Measurements from ENCODE around the gene PRSS37. TPM values are rescaled to one million over a fixed set of nuclear protein-coding genes. Genes with fewer than 3 reads are reported as not detected.

Gene PRSS37
- total RNA-seq, 2 donors from 2014 or later: 0.51 TPM; not detected in 1

- H3K27me3 ChIP-seq (replicated peaks; ENCODE audit: insufficient read depth): no peaks in the 10 kb centered on the region
- intact Hi-C loops (cut with DNase I): no loop called here
- no peak overlapping the region for H3K4me3 ChIP-seq
- no peak for DNase-seq (ENCODE audit: low spot score)
- WGBS: 95% methylated on average over 2 of the region's 2 CpGs
- TF ChIP-seq POLR2AphosphoS5 (IDR thresholded peaks at IDR 0.05): no peak
- no peak for TF ChIP-seq POLR2A (IDR thresholded peaks at IDR 0.05)
- TF ChIP-seq CTCF (IDR thresholded peaks at IDR 0.05): no peak
- no peaks in the 10 kb centered on the region for H3K36me3 ChIP-seq
- H3K27ac ChIP-seq: no peak overlapping the region
- H3K4me1 ChIP-seq (replicated peaks): no peaks in the 10 kb centered on the region
- H3K9me3 ChIP-seq: no peaks in the 10 kb centered on the region
Measured at GRCh38 chr7:141866974-141867373, 25.7 kb upstream of the PRSS37 start.

GRCh38 chr7:141864765-141865447, 23.6 kb upstream of the PRSS37 start:
- H3K9me3 ChIP-seq: no peaks in the 10 kb centered on the region
- no peaks in the 10 kb centered on the region for H3K27me3 ChIP-seq (replicated peaks; ENCODE audit: insufficient read depth)
- intact Hi-C loops (cut with DNase I): no loop called here
- DNase-seq (ENCODE audit: low spot score): no peak
- H3K4me3 ChIP-seq: no peak overlapping the region
- H3K36me3 ChIP-seq: no peaks in the 10 kb centered on the region
- WGBS: 59% methylated on average over 2 of the region's 2 CpGs
- H3K4me1 ChIP-seq (replicated peaks): no peaks in the 10 kb centered on the region
- TF ChIP-seq POLR2A (IDR thresholded peaks at IDR 0.05) (no peak), CTCF (IDR thresholded peaks at IDR 0.05) (no peak), POLR2AphosphoS5 (IDR thresholded peaks at IDR 0.05) (no peak)
- no peak overlapping the region for H3K27ac ChIP-seq

GRCh38 chr7:141860207-141860606, 18.9 kb upstream of the PRSS37 start:
- intact Hi-C loops (cut with DNase I): no loop called here
- H3K27ac ChIP-seq: no peak overlapping the region
- H3K4me1 ChIP-seq (replicated peaks): no peaks in the 10 kb centered on the region
- 46% methylated on average over 2 of the region's 2 CpGs for WGBS
- no peaks in the 10 kb centered on the region for H3K36me3 ChIP-seq
- TF ChIP-seq CTCF (IDR thresholded peaks at IDR 0.05) (no peak), POLR2AphosphoS5 (IDR thresholded peaks at IDR 0.05) (no peak), POLR2A (IDR thresholded peaks at IDR 0.05) (no peak)
- H3K9me3 ChIP-seq: no peaks in the 10 kb centered on the region
- DNase-seq (ENCODE audit: low spot score): no peak
- H3K27me3 ChIP-seq (replicated peaks; ENCODE audit: insufficient read depth): no peaks in the 10 kb centered on the region
- no peak overlapping the region for H3K4me3 ChIP-seq

- no peak for DNase-seq (ENCODE audit: low spot score)
Measured at GRCh38 chr7:141847996-141848395, 6.7 kb upstream of the PRSS37 start.

More at GRCh38 chr7:141847996-141848395, 6.7 kb upstream of the PRSS37 start:
- no peaks in the 10 kb centered on the region for H3K4me1 ChIP-seq (replicated peaks)
- H3K9me3 ChIP-seq: no peaks in the 10 kb centered on the region
- 86% methylated on average over 5 of the region's 5 CpGs for WGBS
- no peak overlapping the region for H3K4me3 ChIP-seq
- no peaks in the 10 kb centered on the region for H3K36me3 ChIP-seq
- no peak overlapping the region for H3K27ac ChIP-seq
- TF ChIP-seq CTCF (IDR thresholded peaks at IDR 0.05) (no peak), POLR2AphosphoS5 (IDR thresholded peaks at IDR 0.05) (no peak), POLR2A (IDR thresholded peaks at IDR 0.05) (no peak)
- H3K27me3 ChIP-seq (replicated peaks; ENCODE audit: insufficient read depth): no peaks in the 10 kb centered on the region
- intact Hi-C loops (cut with DNase I): no loop called here
